ENCODE measurements around the gene MCF2L2. TPM values are rescaled to one million over a fixed set of nuclear protein-coding genes. Genes with fewer than 3 reads are reported as not detected.

MCF2L2 gene
- total and polyA plus RNA-seq, 2 of the 13 experiments (the other 11 are each of a cell fraction or from before 2014, with no cell fraction given): not detected

DNA sequence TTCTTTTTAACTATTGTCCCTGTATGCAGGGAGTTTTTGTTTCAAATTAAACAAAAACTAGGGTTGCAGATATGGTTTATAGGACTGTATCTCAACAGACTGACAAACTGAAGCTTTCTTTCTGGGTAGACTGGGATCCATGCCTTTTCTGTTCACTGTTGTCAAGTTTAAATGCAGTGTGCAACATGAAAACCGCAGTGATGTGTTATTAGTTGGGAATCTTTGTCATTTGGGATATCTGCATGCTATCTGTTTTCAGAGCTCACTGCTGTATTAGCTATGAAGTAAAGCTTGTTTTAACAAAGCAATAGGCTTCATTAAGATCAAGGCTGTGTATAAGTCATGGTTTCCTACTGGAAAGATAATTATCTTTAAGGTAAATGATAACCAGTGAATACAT is 21.4 kb upstream of the MCF2L2 start:
- peak overlapping the region; percentile 81; the same call in 1 of the 2 replicates for H3K4me2 ChIP-seq (ENCODE audit: low read depth, low read length)
- H3K79me2 ChIP-seq (ENCODE audit: insufficient read depth, low read length): peaks cover 8% of the 10 kb centered on the region
- no peak for TF ChIP-seq MAFF (IDR thresholded peaks at IDR 0.05; ENCODE audit: low read depth, low read length)
- TF ChIP-seq, protein P1, sequence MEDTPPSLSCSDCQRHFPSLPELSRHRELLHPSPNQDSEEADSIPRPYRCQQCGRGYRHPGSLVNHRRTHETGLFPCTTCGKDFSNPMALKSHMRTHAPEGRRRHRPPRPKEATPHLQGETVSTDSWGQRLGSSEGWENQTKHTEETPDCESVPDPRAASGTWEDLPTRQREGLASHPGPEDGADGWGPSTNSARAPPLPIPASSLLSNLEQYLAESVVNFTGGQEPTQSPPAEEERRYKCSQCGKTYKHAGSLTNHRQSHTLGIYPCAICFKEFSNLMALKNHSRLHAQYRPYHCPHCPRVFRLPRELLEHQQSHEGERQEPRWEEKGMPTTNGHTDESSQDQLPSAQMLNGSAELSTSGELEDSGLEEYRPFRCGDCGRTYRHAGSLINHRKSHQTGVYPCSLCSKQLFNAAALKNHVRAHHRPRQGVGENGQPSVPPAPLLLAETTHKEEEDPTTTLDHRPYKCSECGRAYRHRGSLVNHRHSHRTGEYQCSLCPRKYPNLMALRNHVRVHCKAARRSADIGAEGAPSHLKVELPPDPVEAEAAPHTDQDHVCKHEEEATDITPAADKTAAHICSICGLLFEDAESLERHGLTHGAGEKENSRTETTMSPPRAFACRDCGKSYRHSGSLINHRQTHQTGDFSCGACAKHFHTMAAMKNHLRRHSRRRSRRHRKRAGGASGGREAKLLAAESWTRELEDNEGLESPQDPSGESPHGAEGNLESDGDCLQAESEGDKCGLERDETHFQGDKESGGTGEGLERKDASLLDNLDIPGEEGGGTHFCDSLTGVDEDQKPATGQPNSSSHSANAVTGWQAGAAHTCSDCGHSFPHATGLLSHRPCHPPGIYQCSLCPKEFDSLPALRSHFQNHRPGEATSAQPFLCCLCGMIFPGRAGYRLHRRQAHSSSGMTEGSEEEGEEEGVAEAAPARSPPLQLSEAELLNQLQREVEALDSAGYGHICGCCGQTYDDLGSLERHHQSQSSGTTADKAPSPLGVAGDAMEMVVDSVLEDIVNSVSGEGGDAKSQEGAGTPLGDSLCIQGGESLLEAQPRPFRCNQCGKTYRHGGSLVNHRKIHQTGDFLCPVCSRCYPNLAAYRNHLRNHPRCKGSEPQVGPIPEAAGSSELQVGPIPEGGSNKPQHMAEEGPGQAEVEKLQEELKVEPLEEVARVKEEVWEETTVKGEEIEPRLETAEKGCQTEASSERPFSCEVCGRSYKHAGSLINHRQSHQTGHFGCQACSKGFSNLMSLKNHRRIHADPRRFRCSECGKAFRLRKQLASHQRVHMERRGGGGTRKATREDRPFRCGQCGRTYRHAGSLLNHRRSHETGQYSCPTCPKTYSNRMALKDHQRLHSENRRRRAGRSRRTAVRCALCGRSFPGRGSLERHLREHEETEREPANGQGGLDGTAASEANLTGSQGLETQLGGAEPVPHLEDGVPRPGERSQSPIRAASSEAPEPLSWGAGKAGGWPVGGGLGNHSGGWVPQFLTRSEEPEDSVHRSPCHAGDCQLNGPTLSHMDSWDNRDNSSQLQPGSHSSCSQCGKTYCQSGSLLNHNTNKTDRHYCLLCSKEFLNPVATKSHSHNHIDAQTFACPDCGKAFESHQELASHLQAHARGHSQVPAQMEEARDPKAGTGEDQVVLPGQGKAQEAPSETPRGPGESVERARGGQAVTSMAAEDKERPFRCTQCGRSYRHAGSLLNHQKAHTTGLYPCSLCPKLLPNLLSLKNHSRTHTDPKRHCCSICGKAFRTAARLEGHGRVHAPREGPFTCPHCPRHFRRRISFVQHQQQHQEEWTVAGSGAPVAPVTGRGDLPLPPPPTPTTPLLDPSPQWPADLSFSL (CRISPR knock-in tag; IDR thresholded peaks at IDR 0.05): no peak
- no peak for TF ChIP-seq EHMT2 (IDR thresholded peaks at IDR 0.05; ENCODE audit: borderline replicate concordance, low read depth, low read length)
- no peak for TF ChIP-seq FOXA1 (IDR thresholded peaks at IDR 0.05)
- TF ChIP-seq FOXA1 (CRISPR knock-in tag; IDR thresholded peaks at IDR 0.05): no peak
- TF ChIP-seq, protein P2, sequence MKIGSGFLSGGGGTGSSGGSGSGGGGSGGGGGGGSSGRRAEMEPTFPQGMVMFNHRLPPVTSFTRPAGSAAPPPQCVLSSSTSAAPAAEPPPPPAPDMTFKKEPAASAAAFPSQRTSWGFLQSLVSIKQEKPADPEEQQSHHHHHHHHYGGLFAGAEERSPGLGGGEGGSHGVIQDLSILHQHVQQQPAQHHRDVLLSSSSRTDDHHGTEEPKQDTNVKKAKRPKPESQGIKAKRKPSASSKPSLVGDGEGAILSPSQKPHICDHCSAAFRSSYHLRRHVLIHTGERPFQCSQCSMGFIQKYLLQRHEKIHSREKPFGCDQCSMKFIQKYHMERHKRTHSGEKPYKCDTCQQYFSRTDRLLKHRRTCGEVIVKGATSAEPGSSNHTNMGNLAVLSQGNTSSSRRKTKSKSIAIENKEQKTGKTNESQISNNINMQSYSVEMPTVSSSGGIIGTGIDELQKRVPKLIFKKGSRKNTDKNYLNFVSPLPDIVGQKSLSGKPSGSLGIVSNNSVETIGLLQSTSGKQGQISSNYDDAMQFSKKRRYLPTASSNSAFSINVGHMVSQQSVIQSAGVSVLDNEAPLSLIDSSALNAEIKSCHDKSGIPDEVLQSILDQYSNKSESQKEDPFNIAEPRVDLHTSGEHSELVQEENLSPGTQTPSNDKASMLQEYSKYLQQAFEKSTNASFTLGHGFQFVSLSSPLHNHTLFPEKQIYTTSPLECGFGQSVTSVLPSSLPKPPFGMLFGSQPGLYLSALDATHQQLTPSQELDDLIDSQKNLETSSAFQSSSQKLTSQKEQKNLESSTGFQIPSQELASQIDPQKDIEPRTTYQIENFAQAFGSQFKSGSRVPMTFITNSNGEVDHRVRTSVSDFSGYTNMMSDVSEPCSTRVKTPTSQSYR (CRISPR knock-in tag; IDR thresholded peaks at IDR 0.05; ENCODE audit: borderline replicate concordance): no peak
- TF ChIP-seq ZNF121 (CRISPR knock-in tag; IDR thresholded peaks at IDR 0.05): no peak
- no peak for TF ChIP-seq MEF2D (CRISPR knock-in tag; IDR thresholded peaks at IDR 0.05)
- no peak for TF ChIP-seq NFKBIZ (CRISPR knock-in tag; IDR thresholded peaks at IDR 0.05)
- no peak for TF ChIP-seq SOX6 (IDR thresholded peaks at IDR 0.05)
- no peak for TF ChIP-seq SOX6 (CRISPR knock-in tag; IDR thresholded peaks at IDR 0.05)
- TF ChIP-seq, protein P3, sequence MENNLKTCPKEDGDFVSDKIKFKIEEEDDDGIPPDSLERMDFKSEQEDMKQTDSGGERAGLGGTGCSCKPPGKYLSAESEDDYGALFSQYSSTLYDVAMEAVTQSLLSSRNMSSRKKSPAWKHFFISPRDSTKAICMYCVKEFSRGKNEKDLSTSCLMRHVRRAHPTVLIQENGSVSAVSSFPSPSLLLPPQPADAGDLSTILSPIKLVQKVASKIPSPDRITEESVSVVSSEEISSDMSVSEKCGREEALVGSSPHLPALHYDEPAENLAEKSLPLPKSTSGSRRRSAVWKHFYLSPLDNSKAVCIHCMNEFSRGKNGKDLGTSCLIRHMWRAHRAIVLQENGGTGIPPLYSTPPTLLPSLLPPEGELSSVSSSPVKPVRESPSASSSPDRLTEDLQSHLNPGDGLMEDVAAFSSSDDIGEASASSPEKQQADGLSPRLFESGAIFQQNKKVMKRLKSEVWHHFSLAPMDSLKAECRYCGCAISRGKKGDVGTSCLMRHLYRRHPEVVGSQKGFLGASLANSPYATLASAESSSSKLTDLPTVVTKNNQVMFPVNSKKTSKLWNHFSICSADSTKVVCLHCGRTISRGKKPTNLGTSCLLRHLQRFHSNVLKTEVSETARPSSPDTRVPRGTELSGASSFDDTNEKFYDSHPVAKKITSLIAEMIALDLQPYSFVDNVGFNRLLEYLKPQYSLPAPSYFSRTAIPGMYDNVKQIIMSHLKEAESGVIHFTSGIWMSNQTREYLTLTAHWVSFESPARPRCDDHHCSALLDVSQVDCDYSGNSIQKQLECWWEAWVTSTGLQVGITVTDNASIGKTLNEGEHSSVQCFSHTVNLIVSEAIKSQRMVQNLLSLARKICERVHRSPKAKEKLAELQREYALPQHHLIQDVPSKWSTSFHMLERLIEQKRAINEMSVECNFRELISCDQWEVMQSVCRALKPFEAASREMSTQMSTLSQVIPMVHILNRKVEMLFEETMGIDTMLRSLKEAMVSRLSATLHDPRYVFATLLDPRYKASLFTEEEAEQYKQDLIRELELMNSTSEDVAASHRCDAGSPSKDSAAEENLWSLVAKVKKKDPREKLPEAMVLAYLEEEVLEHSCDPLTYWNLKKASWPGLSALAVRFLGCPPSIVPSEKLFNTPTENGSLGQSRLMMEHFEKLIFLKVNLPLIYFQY (CRISPR knock-in tag; IDR thresholded peaks at IDR 0.05; ENCODE audit: borderline replicate concordance): no peak
- no peak for TF ChIP-seq PAWR (CRISPR knock-in tag; IDR thresholded peaks at IDR 0.05; ENCODE audit: borderline replicate concordance)

More for the DNA sequence above, 21.4 kb upstream of the MCF2L2 start:
- Histone ChIP-seq H3K27me3 (ENCODE audit: control insufficient read depth in 1 of 2, insufficient read depth in 2 of 2, low read length in 2 of 2) (no peaks in the 10 kb centered on the region; a peak in 2 of 5 replicates), H2AFZ (ENCODE audit: low read length) (no peak overlapping the region), H3K36me3 (replicated peaks in 1 of 2; ENCODE audit: control insufficient read depth in 1 of 2, insufficient read depth in 2 of 2, low read length in 2 of 2) (peaks cover 1 to 6% of the 10 kb centered on the region in 2 experiments; a peak in 1 of 5 replicates), H3K4me3 (replicated peaks in 1 of 3; ENCODE audit: insufficient read depth in 1 of 3, low read depth in 2 of 3, low read length in 3 of 3) (no peak overlapping the region), H3K27ac (ENCODE audit: extremely low read length, insufficient read depth, low read length) (no peak overlapping the region), H3K4me1 (ENCODE audit: insufficient read depth, low read length) (peaks cover 22% of the 10 kb centered on the region), H3K9ac (ENCODE audit: insufficient read depth, low read depth, low read length) (0 out of 2 replicates have a peak overlapping the region, but pooled peaks have one; percentile 26), H3K9me3 (ENCODE audit: low read length) (no peaks in the 10 kb centered on the region), H4K20me1 (ENCODE audit: insufficient read depth, low read length) (no peaks in the 10 kb centered on the region)
- ATAC-seq (no peak), FAIRE-seq (no peak), DNase-seq (ENCODE audit: low spot score) (no peak)
- no TSS peak for BruUV-seq (replicated peaks)
- ChIA-PET CTCF (ENCODE audit: low intra/inter-chr PET ratio, low total read pairs) (no interaction called here), POLR2A (no interaction called here)
- in situ Hi-C loops (cut with HindIII; ENCODE audit: extremely low pct_ligation_motif_present, low pct_unique_long_range_greater_than_20kb) (no loop called here), intact Hi-C loops (cut with micrococcal nuclease; ENCODE audit: unreplicated experiment) (no loop called here)
- WGBS (ENCODE audit: low lambda C conversion rate): 100% methylated on average over 1 of the region's 1 CpG

Data from HepG2 (cell line).